Endothelial cell of umbilical vein (primary cell): ENCODE data around the gene ARFIP1. TPM values are rescaled to one million over a fixed set of nuclear protein-coding genes. Genes with fewer than 3 reads are reported as not detected.

Experiments used
- BruUV-seq: library from RNA; stranded (reverse); fragments of 400-500 nt; replicated peaks from 2 replicates; lab custom pipeline; 2021; lab: Mats Ljungman, UMichigan
- CTCF ChIA-PET: fragments of 300-600, 350-600 bp; sonication (Branson Sonifier 250); formaldehyde crosslinking; loops from one replicate; lab custom pipeline; 2021; ENCODE audit warnings: antibody characterized with exemption, inconsistent platforms; lab: Charles Lee
- POLR2A ChIA-PET: fragments of 300-600, 350-600 bp; sonication (Branson Sonifier 250); formaldehyde crosslinking; loops from one replicate; lab custom pipeline; 2021; ENCODE audit warnings: antibody characterized with exemption, inconsistent platforms; lab: Charles Lee
- DNase-seq: peaks from one replicate; pipeline ENCODE4 v3.0.0-alpha.2; 2011; ENCODE audit warnings: low read depth, low spot score
- FAIRE-seq: peaks from 2 replicates; lab custom pipeline; 2011; peaks lifted over from hg19 to GRCh38; lab: Jason Lieb, UNC
- H2AFZ ChIP-seq: 2 replicates; pipeline ENCODE4 v1.6.0; 2012; ENCODE audit warnings: low read depth, low read length, control low read depth, inconsistent platforms
- H3K27ac ChIP-seq: 2 replicates; pipeline ENCODE4 v1.5.1; 2011; ENCODE audit warnings: low read depth, mild to moderate bottlenecking, control low read depth, low read length, moderate library complexity; ENCODE audit not compliant: insufficient read depth
- H3K27me3 ChIP-seq, 2 experiments: 2 replicates each; pipeline versions ENCODE4 v1.6.0 to v1.6.1; 2011; ENCODE audit warnings: low read length in 2 of 2, mixed read lengths in 1 of 2; ENCODE audit not compliant: control insufficient read depth in 2 of 2, insufficient read depth in 2 of 2
- H3K36me3 ChIP-seq, 2 experiments: 2 replicates in 1 of 2; 3 replicates in 1 of 2; pipeline ENCODE4 v1.5.1; 2011; ENCODE audit warnings: low read length in 2 of 2, mild to moderate bottlenecking in 1 of 2, moderate library complexity in 1 of 2; ENCODE audit not compliant: control insufficient read depth in 2 of 2, insufficient read depth in 2 of 2; ENCODE audit errors: extremely low read depth in 1 of 2
- H3K4me1 ChIP-seq: 3 replicates; pipeline ENCODE4 v1.5.1; 2011; ENCODE audit warnings: mild to moderate bottlenecking, low read length; ENCODE audit not compliant: control insufficient read depth, insufficient read depth; ENCODE audit errors: extremely low read depth
- H3K4me2 ChIP-seq: 2 replicates; pipeline ENCODE4 v1.6.1; 2011; ENCODE audit warnings: low read length, control low read depth, mixed read lengths; ENCODE audit not compliant: insufficient read depth
- H3K4me3 ChIP-seq, 3 experiments: fragments of 200-600 bp in 1 of 3; sonication (generic), shearing (Covaris generic) in 1 of 3; replicated peaks in 1 of 3; 2 replicates each; pipeline ENCODE4 v1.5.1; 2011 to 2016; ENCODE audit warnings: control low read depth in 3 of 3, low read length in 3 of 3, mild to moderate bottlenecking in 2 of 3, inconsistent platforms in 1 of 3, low read depth in 1 of 3, moderate library complexity in 1 of 3; ENCODE audit not compliant: insufficient read depth in 1 of 3
- H3K79me2 ChIP-seq: 2 replicates; pipeline ENCODE4 v1.6.0; 2012; ENCODE audit warnings: low read length, inconsistent platforms; ENCODE audit not compliant: control insufficient read depth, insufficient read depth
- H3K9ac ChIP-seq: replicated peaks from 2 replicates; pipeline ENCODE3; 2011; ENCODE audit warnings: low read length, control low read depth; ENCODE audit not compliant: insufficient read depth; ENCODE audit errors: extremely low read depth
- H3K9me1 ChIP-seq: replicated peaks from 3 replicates; pipeline ENCODE4 v1.6.0; 2011; ENCODE audit warnings: mild to moderate bottlenecking, low read length; ENCODE audit not compliant: control insufficient read depth, insufficient read depth; ENCODE audit errors: extremely low read depth
- H3K9me3 ChIP-seq: replicated peaks from 2 replicates; pipeline ENCODE4 v1.5.1; 2012; ENCODE audit warnings: low read length, inconsistent platforms; ENCODE audit not compliant: control insufficient read depth, insufficient read depth
- H4K20me1 ChIP-seq: replicated peaks from 2 replicates; pipeline ENCODE3; 2011; ENCODE audit warnings: mild to moderate bottlenecking, low read length; ENCODE audit not compliant: control insufficient read depth, insufficient read depth; ENCODE audit errors: extremely low read depth
- EZH2 ChIP-seq: IDR thresholded peaks from 2 replicates; pipeline ENCODE4 v1.6.1; 2012; ENCODE audit warnings: borderline replicate concordance, low read depth, mild to moderate bottlenecking, moderate library complexity, low read length, inconsistent platforms; ENCODE audit not compliant: severe bottlenecking
- FOS ChIP-seq: IDR thresholded peaks from 2 replicates; pipeline ENCODE4 v1.6.1; 2011; ENCODE audit warnings: mild to moderate bottlenecking, low read length, moderate library complexity, borderline replicate concordance; ENCODE audit not compliant: insufficient read depth
- GATA2 ChIP-seq: IDR thresholded peaks from 2 replicates; pipeline ENCODE4 v1.7.0; 2011; ENCODE audit warnings: low read depth, mild to moderate bottlenecking, moderate library complexity, mixed read lengths, low read length; ENCODE audit not compliant: insufficient read length, insufficient read depth
- JUN ChIP-seq: IDR thresholded peaks from 2 replicates; pipeline ENCODE4 v1.6.1; 2011; ENCODE audit warnings: borderline replicate concordance, low read depth; ENCODE audit not compliant: insufficient read length, insufficient read depth
- MYC ChIP-seq: IDR thresholded peaks from one replicate; pipeline ENCODE4 v1.6.1; 2011; ENCODE audit warnings: mild to moderate bottlenecking, low read depth, low read length
- POLR2A ChIP-seq: IDR thresholded peaks from 2 replicates; pipeline ENCODE4 v1.6.1; 2012; ENCODE audit warnings: low read depth, mild to moderate bottlenecking, control low read depth, low read length
- POLR2AphosphoS5 ChIP-seq: IDR thresholded peaks from 2 replicates; pipeline ENCODE4 v1.6.1; 2012; ENCODE audit warnings: low read depth, mild to moderate bottlenecking, control low read depth, low read length, moderate library complexity; ENCODE audit not compliant: insufficient read depth
- dilution Hi-C: fragments of 300-500 bp; cut with MboI; formaldehyde crosslinking; loops from one replicate; pipeline ENCODE4 v1.15.0; 2019; ENCODE audit warnings: low sequenced_read_pairs; ENCODE audit not compliant: extremely low pct_ligation_motif_present
- intact Hi-C: fragments of 100-400 bp; cut with micrococcal nuclease; formaldehyde crosslinking; loops from one replicate; pipeline ENCODE4 v1.10.0; 2022
- polyA plus RNA-seq, 4 experiments: library from polyadenylated mRNA; depleted of rRNA in 3 of 4; stranded (reverse) in 3 of 4; unstranded in 1 of 4; fragments of >200 nt; gene quantifications; 2 replicates each; pipeline versions ENCODE4 v1.2.1 to v1.2.3, GENCODE V29; 2011 to 2012; ENCODE audit warnings: missing spikeins in 1 of 4
- total RNA-seq: library from RNA; stranded (reverse); gene quantifications from 2 replicates; pipeline ENCODE4 v1.2.3, GENCODE V29; 2021
- TF ChIP-seq, protein P1 (sequence below), 2 donors: IDR thresholded peaks; 1 replicate in 1 of 2; 2 replicates in 1 of 2; pipeline ENCODE4 v1.5.1; 2011; ENCODE audit warnings: low read length in 2 of 2, mild to moderate bottlenecking in 2 of 2, moderate library complexity in 2 of 2, control low read depth in 1 of 2, inconsistent platforms in 1 of 2, low read depth in 1 of 2; ENCODE audit not compliant: insufficient read depth in 1 of 2; ENCODE audit errors: extremely low read depth in 1 of 2
- TF ChIP-seq, protein P2 (sequence below): IDR thresholded peaks from 2 replicates; pipeline ENCODE4 v1.6.1; 2011; ENCODE audit not compliant: insufficient read depth, insufficient read length

Gene ARFIP1
- total and polyA plus RNA-seq, 2 donors (not counting 3 experiments of a cell fraction or from before 2014, with no cell fraction given), result 10.0 to 24.2 TPM

DNA sequence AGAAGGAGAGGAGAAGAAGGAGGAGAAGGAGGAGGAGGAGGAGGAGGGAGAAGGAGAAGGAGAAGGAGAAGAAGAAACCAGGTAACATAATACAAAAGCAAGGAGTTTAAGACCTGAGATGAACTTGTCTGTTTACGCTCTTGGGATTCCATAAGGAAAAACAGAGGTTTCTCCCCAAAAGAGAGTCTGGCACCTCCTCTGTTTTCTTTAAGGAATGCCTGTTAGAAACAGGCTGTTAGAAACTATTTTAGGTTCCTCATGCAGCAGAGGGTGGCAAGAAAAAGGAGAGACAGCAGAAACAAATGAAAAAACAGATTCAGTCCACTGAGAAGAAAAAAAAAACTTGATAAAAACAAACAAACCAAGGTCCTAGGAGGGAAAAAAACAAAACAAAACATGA, 146.1 kb downstream of the ARFIP1 start:
- BruUV-seq, result no TSS peak
- Histone ChIP-seq H3K9me3 (no peaks in the 10 kb centered on the region), H2AFZ (no peak overlapping the region), H3K9ac (no peak overlapping the region), H4K20me1 (no peaks in the 10 kb centered on the region), H3K4me3 (no peak overlapping the region), H3K4me2 (no peak overlapping the region), H3K27me3 (peaks cover 0 to 2% of the 10 kb centered on the region in 2 experiments), H3K9me1 (no peaks in the 10 kb centered on the region), H3K4me1 (no peaks in the 10 kb centered on the region), H3K79me2 (no peaks in the 10 kb centered on the region), H3K27ac (no peak overlapping the region), H3K36me3 (no peaks in the 10 kb centered on the region)
- intact Hi-C loops, result no loop called here
- dilution Hi-C loops, result no loop called here
- FAIRE-seq, result no peak
- ChIA-PET POLR2A (no interaction called here), CTCF (interaction anchor here (0.9 kb wide), 1 partner anchor 71 kb away, joined by 3 read pairs; no protein-coding TSS in a partner anchor)
- DNase-seq, result no peak
- TF ChIP-seq, protein P1, sequence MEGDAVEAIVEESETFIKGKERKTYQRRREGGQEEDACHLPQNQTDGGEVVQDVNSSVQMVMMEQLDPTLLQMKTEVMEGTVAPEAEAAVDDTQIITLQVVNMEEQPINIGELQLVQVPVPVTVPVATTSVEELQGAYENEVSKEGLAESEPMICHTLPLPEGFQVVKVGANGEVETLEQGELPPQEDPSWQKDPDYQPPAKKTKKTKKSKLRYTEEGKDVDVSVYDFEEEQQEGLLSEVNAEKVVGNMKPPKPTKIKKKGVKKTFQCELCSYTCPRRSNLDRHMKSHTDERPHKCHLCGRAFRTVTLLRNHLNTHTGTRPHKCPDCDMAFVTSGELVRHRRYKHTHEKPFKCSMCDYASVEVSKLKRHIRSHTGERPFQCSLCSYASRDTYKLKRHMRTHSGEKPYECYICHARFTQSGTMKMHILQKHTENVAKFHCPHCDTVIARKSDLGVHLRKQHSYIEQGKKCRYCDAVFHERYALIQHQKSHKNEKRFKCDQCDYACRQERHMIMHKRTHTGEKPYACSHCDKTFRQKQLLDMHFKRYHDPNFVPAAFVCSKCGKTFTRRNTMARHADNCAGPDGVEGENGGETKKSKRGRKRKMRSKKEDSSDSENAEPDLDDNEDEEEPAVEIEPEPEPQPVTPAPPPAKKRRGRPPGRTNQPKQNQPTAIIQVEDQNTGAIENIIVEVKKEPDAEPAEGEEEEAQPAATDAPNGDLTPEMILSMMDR (IDR thresholded peaks at IDR 0.05; ENCODE audit: extremely low read depth in 1 of 2, insufficient read depth in 1 of 2, low read depth in 1 of 2, low read length in 2 of 2), result no peak
- TF ChIP-seq FOS, result no peak
- no peak for TF ChIP-seq GATA2
- TF ChIP-seq, protein P2, sequence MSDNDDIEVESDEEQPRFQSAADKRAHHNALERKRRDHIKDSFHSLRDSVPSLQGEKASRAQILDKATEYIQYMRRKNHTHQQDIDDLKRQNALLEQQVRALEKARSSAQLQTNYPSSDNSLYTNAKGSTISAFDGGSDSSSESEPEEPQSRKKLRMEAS, result no peak

DNA sequence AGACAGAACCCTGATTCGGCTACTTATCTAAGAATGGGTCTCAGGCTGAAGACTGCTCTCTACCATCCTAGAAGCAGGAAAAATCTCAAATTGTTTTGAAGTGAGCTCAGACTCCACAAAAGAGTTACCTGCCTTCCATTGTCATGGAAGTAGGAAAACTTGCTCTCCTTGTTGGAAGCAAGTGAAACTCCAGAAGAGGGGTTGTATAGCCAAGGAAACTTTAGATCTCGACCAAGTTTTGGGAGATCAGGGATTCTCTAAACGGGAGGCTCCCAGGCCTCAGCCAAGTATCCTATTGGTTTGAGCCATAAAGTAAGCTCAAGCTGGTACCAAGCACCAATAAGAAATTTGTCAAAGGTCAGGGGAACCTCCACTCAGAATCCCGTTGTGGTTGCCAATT, 147.2 kb downstream of the ARFIP1 start:
- Histone ChIP-seq H3K4me1 (no peaks in the 10 kb centered on the region), H3K36me3 (no peaks in the 10 kb centered on the region), H4K20me1 (no peaks in the 10 kb centered on the region), H3K9ac (no peak overlapping the region), H3K27me3 (peaks cover 0 to 2% of the 10 kb centered on the region in 2 experiments), H2AFZ (no peak overlapping the region), H3K9me3 (no peaks in the 10 kb centered on the region), H3K4me2 (no peak overlapping the region), H3K79me2 (no peaks in the 10 kb centered on the region), H3K4me3 (no peak overlapping the region), H3K27ac (no peak overlapping the region), H3K9me1 (no peaks in the 10 kb centered on the region)
- TF ChIP-seq POLR2A (no peak), FOS (no peak), POLR2AphosphoS5 (no peak), JUN (no peak), MYC (no peak), GATA2 (no peak), EZH2 (no peak)
- TF ChIP-seq, protein P2, result no peak
- TF ChIP-seq, protein P1 (IDR thresholded peaks at IDR 0.05; ENCODE audit: extremely low read depth in 1 of 2, insufficient read depth in 1 of 2, low read depth in 1 of 2, low read length in 2 of 2), result no peak
- no TSS peak for BruUV-seq
- no peak for DNase-seq
- ChIA-PET CTCF (interaction anchor here (0.8 to 1.0 kb wide), 2 partner anchors 9 to 13 kb away, joined by 3 to 4 read pairs; no protein-coding TSS in a partner anchor), POLR2A (no interaction called here)
- FAIRE-seq, result no peak
- intact Hi-C loops, result no loop called here
- dilution Hi-C loops, result no loop called here
